Endodermal cell (in vitro differentiated cells): ENCODE measurements around the gene GOLT1A. TPM values are rescaled to one million over a fixed set of nuclear protein-coding genes. Genes with fewer than 3 reads are reported as not detected.

Experiments used
- total RNA-seq, 2 donors: library from RNA; stranded (reverse); fragmentation: NEBNext Ultra II Directional in 1 of 2; extraction: Animal tissue kit (Norgen Biotek cat#: 25700) in 1 of 2; gene quantifications; 2 replicates in 1 of 2; 3 replicates in 1 of 2; pipeline ENCODE4 v1.2.1, GENCODE V29; 2021

GOLT1A gene
- total RNA-seq, 2 donors from 2014 or later: 1.8 to 6.2 TPM

Other genes with a start within 250 kb of the GOLT1A start
- gene SOX13, start 140.9 kb downstream of the GOLT1A start, total RNA-seq: 10 to 100 TPM; 75.3 to 85.3 TPM
- 10 to 100 TPM; 16.7 to 24.4 TPM for gene ETNK2, start 61.9 kb downstream of the GOLT1A start, total RNA-seq
- not detected for gene REN, start 47.7 kb downstream of the GOLT1A start, total RNA-seq
- not detected for gene KISS1, start 17.5 kb downstream of the GOLT1A start, total RNA-seq
- gene PLEKHA6, start 145.9 kb upstream of the GOLT1A start, total RNA-seq: 10 to 100 TPM; 37.0 to 43.3 TPM
- 10 to 100 TPM; 44.8 to 79.2 TPM for gene PPP1R15B, start 197.8 kb upstream of the GOLT1A start, total RNA-seq